Heart left ventricle (tissue), 13 donors: ENCODE results near the gene SGPL1.

Source experiments
- CTCF ChIP-seq, 12 donors: fragments of 200-600 bp; sonication (generic) in 4 of 12; IDR thresholded peaks; one replicate each; pipeline versions ENCODE4 v1.5.0 to v1.8.0; 2018 to 2022; ENCODE audit warnings: antibody characterized with exemption in 12 of 12, mild to moderate bottlenecking in 5 of 12
- POLR2A ChIP-seq, 2 donors: fragments of 450-650 bp; IDR thresholded peaks; one replicate each; pipeline ENCODE4 v1.6.1; 2017; ENCODE audit warnings: antibody characterized with exemption in 2 of 2, mild to moderate bottlenecking in 2 of 2, moderate library complexity in 2 of 2
- donor health status: ischemic (EF 13 %, LVEDD 7.1; RV severe dilation, severe dysfunction).
- donor health status: DM: no; HTN: yes; CAD: no.
- donor health status: DM: no; HTN: no; CAD: no.
- donor health status: ischemic (EF 25% LVEDD 6.9; RV normal size, moderate dysfunction).
- donor health status: ischemic (EF 25% LVEDD 5.7; RV mildly dilated, moderate dysfunction).
- donor health status: ischemic (EF 35%, LVEDD 5.7; RV mildly dilated, moderate dysfunction).
- donor health status: nonischemic (EF 11% LVEDD 7.7; RV severe dilation, severe dysfunction).
- donor health status: DM: yes; HTN: yes; CAD: no.
- donor health status: PGD.
- donor health status: ischemic (EF 29% LVEDD 5.4; RV normal size, mild dysfunction).
- donor health status: nonischemic (EF 23%, LVEDD 6.1; RV moderate dilation, normal function).

GRCh38 chr10:70806841-70807240 lies 8.9 kb upstream of the SGPL1 start:
- TF ChIP-seq POLR2A (IDR thresholded peaks at IDR 0.05): no peak
- TF ChIP-seq CTCF (IDR thresholded peaks at IDR 0.05): no peak
